HEK293T (cell line): ENCODE results near the gene PAPOLA.

Experiments used
- ARNT ChIP-seq: fragments of 450-650 bp; IDR thresholded peaks from 2 replicates; pipeline ENCODE4 v1.6.1; 2017; ENCODE audit warnings: mild to moderate bottlenecking
- BHLHE40 ChIP-seq: fragments of 450-650 bp; IDR thresholded peaks from 2 replicates; pipeline ENCODE4 v1.6.1; 2016; ENCODE audit warnings: mild to moderate bottlenecking, moderate library complexity, borderline replicate concordance
- ELF4 ChIP-seq: fragments of 450-650 bp; IDR thresholded peaks from 2 replicates; pipeline ENCODE4 v1.6.1; 2017; ENCODE audit warnings: antibody characterized with exemption
- FOXA1 ChIP-seq: fragments of 450-650 bp; IDR thresholded peaks from 2 replicates; pipeline ENCODE4 v1.6.1; 2016; ENCODE audit warnings: mild to moderate bottlenecking
- FOXK2 ChIP-seq: fragments of 450-650 bp; IDR thresholded peaks from 2 replicates; pipeline ENCODE4 v1.6.1; 2016; ENCODE audit warnings: mild to moderate bottlenecking
- FOXM1 ChIP-seq: fragments of 450-650 bp; IDR thresholded peaks from 2 replicates; pipeline ENCODE4 v1.6.1; 2017; ENCODE audit warnings: mild to moderate bottlenecking, borderline replicate concordance
- HDGF ChIP-seq: fragments of 450-650 bp; IDR thresholded peaks from 2 replicates; pipeline ENCODE4 v1.6.1; 2017; ENCODE audit warnings: antibody characterized with exemption, borderline replicate concordance
- NFRKB ChIP-seq: fragments of 450-650 bp; IDR thresholded peaks from 2 replicates; pipeline ENCODE4 v1.6.1; 2016; ENCODE audit warnings: mild to moderate bottlenecking, moderate library complexity
- PKNOX1 ChIP-seq: fragments of 450-650 bp; IDR thresholded peaks from 2 replicates; pipeline ENCODE4 v1.6.1; 2016
- SP1 ChIP-seq: fragments of 450-650 bp; IDR thresholded peaks from 2 replicates; pipeline ENCODE4 v1.6.1; 2017
- SUZ12 ChIP-seq: fragments of 450-650 bp; IDR thresholded peaks from 2 replicates; pipeline ENCODE4 v1.6.1; 2016; ENCODE audit warnings: mild to moderate bottlenecking
- TARDBP ChIP-seq: fragments of 450-650 bp; IDR thresholded peaks from 2 replicates; pipeline ENCODE4 v1.6.1; 2016
- ZNF384 ChIP-seq: fragments of 450-650 bp; IDR thresholded peaks from 2 replicates; pipeline ENCODE4 v1.6.1; 2016

DNA sequence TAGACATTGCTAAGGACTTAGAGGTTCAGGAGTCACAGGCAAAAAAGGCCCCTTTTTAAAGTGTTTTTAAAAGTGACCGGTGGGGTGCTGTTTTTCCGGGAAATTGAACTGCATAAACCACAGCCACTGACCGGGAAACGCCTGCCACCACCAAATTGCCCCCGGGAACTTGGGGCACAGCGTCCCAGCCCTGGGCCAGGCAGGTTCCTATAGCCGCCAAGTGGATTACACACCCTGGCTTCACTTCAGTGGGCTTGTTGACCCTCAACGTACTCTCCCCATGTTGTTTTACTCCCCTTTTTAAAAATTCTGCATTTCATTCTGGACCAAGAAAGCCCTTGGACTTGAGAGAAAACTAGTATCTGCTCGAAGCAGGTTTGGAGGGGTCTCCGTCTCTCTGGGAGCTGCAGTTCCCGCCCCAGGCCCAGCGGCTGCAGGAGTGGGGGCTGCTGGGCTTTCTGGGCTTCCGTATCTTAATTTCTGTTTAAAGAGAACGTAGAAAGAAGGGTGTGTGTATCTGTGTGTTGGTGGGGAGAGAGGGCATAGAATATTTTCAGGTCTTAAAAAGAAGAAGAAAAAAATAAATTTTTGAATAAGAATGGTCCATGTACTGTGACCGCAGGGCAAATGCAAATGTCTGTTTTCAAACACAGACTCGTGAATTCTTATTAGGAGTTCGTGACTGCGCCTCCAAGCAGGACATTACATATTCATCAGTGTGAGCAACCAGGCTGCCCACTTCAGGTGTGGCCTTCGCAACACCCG lies 82.9 kb downstream of the PAPOLA start:
- TF ChIP-seq FOXA1 (no peak), SP1 (no peak), BHLHE40 (no peak), TARDBP (no peak), ARNT (no peak), FOXK2 (no peak), PKNOX1 (no peak), SUZ12 (no peak), ZNF384 (no peak), NFRKB (no peak), FOXM1 (no peak), ELF4 (no peak), HDGF (no peak)
